ENCODE measurements around the gene DDT. TPM values are rescaled to one million over a fixed set of nuclear protein-coding genes. Genes with fewer than 3 reads are reported as not detected.

The DDT gene
- total and polyA plus RNA-seq, 4 donors, result 111 to 268 (median 175) TPM

DNA sequence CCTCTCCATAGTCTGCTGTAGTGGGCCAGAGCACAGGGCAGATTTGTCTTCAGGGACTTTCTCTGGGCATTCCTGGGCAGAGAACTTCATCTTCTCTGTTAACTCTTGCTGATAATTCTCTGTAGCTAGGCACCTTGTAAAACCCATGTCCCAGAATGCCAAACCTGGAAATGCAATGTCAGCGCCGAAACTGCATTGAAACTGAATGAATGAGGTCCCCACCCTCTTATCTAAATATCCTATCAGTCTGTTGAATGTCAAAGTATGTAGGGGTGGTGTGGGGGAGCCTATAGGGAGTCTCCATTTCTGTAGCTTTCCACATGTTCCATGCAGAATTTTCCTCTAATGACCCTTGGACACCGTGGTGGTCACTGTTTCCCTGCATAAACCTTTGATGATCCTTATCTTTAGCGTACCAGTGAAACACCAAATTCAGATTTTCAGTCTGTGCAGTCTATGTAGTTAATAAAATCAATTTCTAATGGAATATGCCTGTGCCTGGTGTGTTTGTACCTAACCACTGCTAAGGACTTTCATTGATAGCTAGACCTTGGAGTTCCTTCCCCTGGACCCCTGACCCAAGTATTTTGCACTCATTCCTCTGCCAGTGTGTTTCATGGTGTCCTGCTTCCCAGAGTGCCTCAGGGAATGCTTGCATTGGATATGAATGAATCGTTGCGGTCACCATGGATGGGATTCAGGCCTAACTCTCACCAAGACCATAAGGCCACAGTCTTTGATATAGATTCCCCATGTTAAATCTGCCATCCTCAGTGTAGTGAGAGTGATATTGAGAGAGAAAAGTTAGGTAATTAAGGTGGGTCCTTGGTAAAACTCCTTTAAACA, 34.4 kb upstream of the DDT start:
- no peaks in the 10 kb centered on the region for H3K36me3 ChIP-seq (ENCODE audit: control insufficient read depth in 4 of 4, insufficient read depth in 4 of 4, low read length in 4 of 4)
- no peak overlapping the region for H3K27ac ChIP-seq (ENCODE audit: low read depth in 1 of 2, low read length in 1 of 2)
- H3K9ac ChIP-seq (ENCODE audit: insufficient read depth in 1 of 2, low read length in 2 of 2), result no peak overlapping the region
- ATAC-seq (ENCODE audit: insufficient read depth, low FRiP score) (no peak), DNase-seq (no peak)
- TF ChIP-seq, protein P1, sequence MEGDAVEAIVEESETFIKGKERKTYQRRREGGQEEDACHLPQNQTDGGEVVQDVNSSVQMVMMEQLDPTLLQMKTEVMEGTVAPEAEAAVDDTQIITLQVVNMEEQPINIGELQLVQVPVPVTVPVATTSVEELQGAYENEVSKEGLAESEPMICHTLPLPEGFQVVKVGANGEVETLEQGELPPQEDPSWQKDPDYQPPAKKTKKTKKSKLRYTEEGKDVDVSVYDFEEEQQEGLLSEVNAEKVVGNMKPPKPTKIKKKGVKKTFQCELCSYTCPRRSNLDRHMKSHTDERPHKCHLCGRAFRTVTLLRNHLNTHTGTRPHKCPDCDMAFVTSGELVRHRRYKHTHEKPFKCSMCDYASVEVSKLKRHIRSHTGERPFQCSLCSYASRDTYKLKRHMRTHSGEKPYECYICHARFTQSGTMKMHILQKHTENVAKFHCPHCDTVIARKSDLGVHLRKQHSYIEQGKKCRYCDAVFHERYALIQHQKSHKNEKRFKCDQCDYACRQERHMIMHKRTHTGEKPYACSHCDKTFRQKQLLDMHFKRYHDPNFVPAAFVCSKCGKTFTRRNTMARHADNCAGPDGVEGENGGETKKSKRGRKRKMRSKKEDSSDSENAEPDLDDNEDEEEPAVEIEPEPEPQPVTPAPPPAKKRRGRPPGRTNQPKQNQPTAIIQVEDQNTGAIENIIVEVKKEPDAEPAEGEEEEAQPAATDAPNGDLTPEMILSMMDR (IDR thresholded peaks at IDR 0.05; ENCODE audit: control extremely low read depth, extremely low read depth), result no peak
- peaks cover 0 to 7% (median 1%) of the 10 kb centered on the region in 5 donors for H3K4me1 ChIP-seq (ENCODE audit: control insufficient read depth in 5 of 5, insufficient read depth in 5 of 5, low read length in 5 of 5)
- H3K9me3 ChIP-seq (ENCODE audit: control insufficient read depth in 4 of 4, insufficient read depth in 3 of 4, low read length in 3 of 4), result no peaks in the 10 kb centered on the region
- WGBS, 2 donors, result 84 to 87% methylated on average over 6 of the region's 6 CpGs
- no peaks in the 10 kb centered on the region for H3K27me3 ChIP-seq (ENCODE audit: control insufficient read depth in 3 of 3, insufficient read depth in 3 of 3, low read length in 2 of 3)
- no peak overlapping the region for H3K4me3 ChIP-seq

DNA sequence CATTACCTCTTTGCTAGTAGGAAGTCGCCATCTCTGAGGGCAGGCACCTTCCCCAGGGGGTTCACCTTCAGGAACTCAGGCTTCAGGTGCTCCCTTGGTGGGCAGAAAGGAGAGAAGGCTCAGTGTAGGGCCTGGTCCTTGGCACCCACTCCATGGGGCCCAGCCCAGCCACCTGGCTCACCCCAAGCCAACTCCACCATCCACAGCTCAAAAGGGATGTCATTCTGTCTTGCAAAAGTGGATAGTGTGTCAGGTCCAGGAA, 33.7 kb upstream of the DDT start:
- TF ChIP-seq, protein P1 (IDR thresholded peaks at IDR 0.05; ENCODE audit: control extremely low read depth, extremely low read depth), result no peak
- Histone ChIP-seq H3K36me3 (ENCODE audit: control insufficient read depth in 4 of 4, insufficient read depth in 4 of 4, low read length in 4 of 4) (no peaks in the 10 kb centered on the region), H3K27ac (ENCODE audit: low read depth in 1 of 2, low read length in 1 of 2) (no peak overlapping the region), H3K9me3 (ENCODE audit: control insufficient read depth in 4 of 4, insufficient read depth in 3 of 4, low read length in 3 of 4) (no peaks in the 10 kb centered on the region), H3K9ac (ENCODE audit: insufficient read depth in 1 of 2, low read length in 2 of 2) (no peak overlapping the region), H3K4me1 (ENCODE audit: control insufficient read depth in 5 of 5, insufficient read depth in 5 of 5, low read length in 5 of 5) (peaks cover 0 to 7% (median 1%) of the 10 kb centered on the region in 5 donors), H3K27me3 (ENCODE audit: control insufficient read depth in 3 of 3, insufficient read depth in 3 of 3, low read length in 2 of 3) (no peaks in the 10 kb centered on the region), H3K4me3 (no peak overlapping the region)
- DNase-seq, result no peak
- WGBS, 2 donors, result 87 to 100% methylated on average over 1 of the region's 1 CpG
- no peak for ATAC-seq (ENCODE audit: insufficient read depth, low FRiP score)

DNA sequence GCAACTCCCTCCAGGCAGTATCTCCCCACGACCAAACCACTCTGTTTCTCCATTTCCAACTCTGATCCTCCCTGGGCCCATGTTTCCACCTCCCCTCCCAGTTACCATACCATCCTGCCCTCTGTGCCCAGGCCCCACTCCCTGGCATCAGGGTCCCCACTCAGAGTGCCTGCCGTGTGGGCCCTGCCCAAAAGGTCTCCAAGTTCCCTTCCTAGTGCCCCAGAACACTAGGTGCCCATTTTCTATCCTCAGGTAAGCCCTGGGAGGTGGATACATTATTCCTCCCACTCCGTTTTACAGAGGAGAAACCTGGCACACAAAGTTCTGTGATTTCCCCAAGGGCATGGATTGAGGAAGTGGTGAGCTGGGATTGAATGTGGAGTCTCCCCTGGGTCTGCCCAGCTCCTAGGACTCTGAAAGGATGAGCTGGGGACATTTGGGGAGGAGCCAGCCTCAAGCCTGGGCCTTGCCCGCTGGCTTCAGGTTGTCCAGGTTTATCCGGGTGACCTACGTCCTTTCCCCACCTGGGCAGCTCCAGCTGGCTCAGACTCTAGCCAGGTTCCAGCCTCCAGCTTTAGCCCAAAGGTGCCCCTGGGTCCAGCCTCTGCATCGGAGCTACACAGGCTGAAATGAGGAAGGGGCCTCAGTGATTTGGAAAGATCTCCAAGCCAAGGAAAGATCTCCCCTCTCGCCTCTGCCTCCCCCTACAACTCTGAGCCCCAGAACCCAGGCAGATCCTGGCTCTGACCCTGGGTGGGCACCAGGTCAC, 33.2 kb upstream of the DDT start:
- ATAC-seq (ENCODE audit: insufficient read depth, low FRiP score) (no peak), DNase-seq (no peak)
- Histone ChIP-seq H3K4me3 (no peak overlapping the region), H3K36me3 (ENCODE audit: control insufficient read depth in 4 of 4, insufficient read depth in 4 of 4, low read length in 4 of 4) (no peaks in the 10 kb centered on the region), H3K9me3 (ENCODE audit: control insufficient read depth in 4 of 4, insufficient read depth in 3 of 4, low read length in 3 of 4) (no peaks in the 10 kb centered on the region), H3K4me1 (ENCODE audit: control insufficient read depth in 5 of 5, insufficient read depth in 5 of 5, low read length in 5 of 5) (peaks cover 0 to 4% (median 0%) of the 10 kb centered on the region in 5 donors), H3K9ac (ENCODE audit: insufficient read depth in 1 of 2, low read length in 2 of 2) (no peak overlapping the region), H3K27me3 (ENCODE audit: control insufficient read depth in 3 of 3, insufficient read depth in 3 of 3, low read length in 2 of 3) (no peaks in the 10 kb centered on the region), H3K27ac (ENCODE audit: low read depth in 1 of 2, low read length in 1 of 2) (no peak overlapping the region)
- TF ChIP-seq, protein P1 (IDR thresholded peaks at IDR 0.05; ENCODE audit: control extremely low read depth, extremely low read depth), result no peak
- 83 to 87% methylated on average over 8 of the region's 8 CpGs for WGBS, 2 donors
